ENCODE data around the gene RC3H1. TPM values are rescaled to one million over a fixed set of nuclear protein-coding genes. Genes with fewer than 3 reads are reported as not detected.

The RC3H1 gene
- total and polyA plus RNA-seq, 2 experiments from 2014 or later, result 6.8 to 24.5 TPM

GRCh38 chr1:174023440-174023839 is 1.3 kb upstream of the RC3H1 start (continued):
- TF ChIP-seq ZNF462 (CRISPR knock-in tag; IDR thresholded peaks at IDR 0.05), result no peak
- TF ChIP-seq REST (IDR thresholded peaks at IDR 0.05; ENCODE audit: unreplicated experiment), result no peak
- no peak for TF ChIP-seq ZNF331 (CRISPR knock-in tag; IDR thresholded peaks at IDR 0.05; ENCODE audit: low read depth)
- TF ChIP-seq ZNF114 (CRISPR knock-in tag; IDR thresholded peaks at IDR 0.05), result no peak
- no peak for TF ChIP-seq POLR2AphosphoS5 (IDR thresholded peaks at IDR 0.05; ENCODE audit: low read depth)
- no peak for TF ChIP-seq STAT1 (IDR thresholded peaks at IDR 0.05; ENCODE audit: unreplicated experiment)
- TF ChIP-seq JUNB (IDR thresholded peaks at IDR 0.05; ENCODE audit: unreplicated experiment), result no peak

- Mint-ChIP-seq H3K36me3 (ENCODE audit: low read depth) (no peaks in the 10 kb centered on the region), H3K27ac (peak overlapping the region; percentile 95), H3K4me3 (peak overlapping the region; percentile 88), H3K4me1 (peaks cover 25% of the 10 kb centered on the region), H3K9me3 (no peaks in the 10 kb centered on the region), H3K27me3 (ENCODE audit: insufficient read depth, low read depth, poor library complexity) (peaks cover 8% of the 10 kb centered on the region)
- peaks cover 36% of the 10 kb centered on the region for H3K79me2 ChIP-seq (replicated peaks; ENCODE audit: insufficient read depth)
- no peaks in the 10 kb centered on the region for H3K9me2 ChIP-seq (ENCODE audit: insufficient read depth)
- peaks cover 33% of the 10 kb centered on the region for H3K4me1 ChIP-seq (ENCODE audit: insufficient read depth)
- no peak for ATAC-seq
- H3F3A ChIP-seq (replicated peaks; ENCODE audit: low read depth), result no peaks in the 10 kb centered on the region
- H4K20me1 ChIP-seq (replicated peaks; ENCODE audit: insufficient read depth), result peaks cover 31% of the 10 kb centered on the region
- peaks cover 3% of the 10 kb centered on the region; the same call in 1 of the 2 replicates for H3K27me3 ChIP-seq (ENCODE audit: insufficient read depth)
- peak overlapping the region; percentile 78 for H3K4me3 ChIP-seq
- H3K36me3 ChIP-seq (ENCODE audit: insufficient read depth), result no peaks in the 10 kb centered on the region
- H3K27ac ChIP-seq (ENCODE audit: low read depth), result peak overlapping the region; percentile 91
- no peak for DNase-seq (ENCODE audit: low spot score)
- H2AFZ ChIP-seq, result peak overlapping the region; percentile 95
- H3K4me2 ChIP-seq, result peak overlapping the region; percentile 83
- TF ChIP-seq EZH2 (IDR thresholded peaks at IDR 0.05; ENCODE audit: low read depth, unreplicated experiment), result no peak
- no peak for TF ChIP-seq ETS1 (IDR thresholded peaks at IDR 0.05)
- TF ChIP-seq REST (IDR thresholded peaks at IDR 0.05; ENCODE audit: unreplicated experiment), result no peak
Observed at GRCh38 chr1:174022976-174023277, 770 bp upstream of the RC3H1 start.

Data from GM23338 (cell line).